Lung (tissue), 12 donors: ENCODE measurements around the gene RGS10. TPM values are rescaled to one million over a fixed set of nuclear protein-coding genes. Genes with fewer than 3 reads are reported as not detected.

Experiments
- ATAC-seq: fragments of 200-7000 bp; cut with Tn5 transposase; one replicate; pipeline ENCODE4 v1.9.1; 2020; ENCODE audit warnings: moderate number of reproducible peaks; ENCODE audit not compliant: insufficient read depth, low FRiP score
- DNase-seq, 3 donors: peaks; one replicate each; pipeline ENCODE4 v3.0.0-alpha.2; 2013 to 2017
- H3K27ac ChIP-seq, 2 donors: one replicate each; pipeline ENCODE4 v1.5.1; 2013; ENCODE audit warnings: mild to moderate bottlenecking in 2 of 2, moderate library complexity in 2 of 2, control low read depth in 1 of 2, inconsistent platforms in 1 of 2, low read depth in 1 of 2, low read length in 1 of 2
- H3K27me3 ChIP-seq, 3 donors: one replicate each; pipeline ENCODE4 v1.5.1; 2013; ENCODE audit warnings: low read length in 2 of 3; ENCODE audit not compliant: control insufficient read depth in 3 of 3, insufficient read depth in 3 of 3
- H3K36me3 ChIP-seq, 4 donors: one replicate each; pipeline ENCODE4 v1.5.1; 2013; ENCODE audit warnings: low read length in 4 of 4, mild to moderate bottlenecking in 1 of 4, moderate library complexity in 1 of 4; ENCODE audit not compliant: control insufficient read depth in 4 of 4, insufficient read depth in 4 of 4
- H3K4me1 ChIP-seq, 5 donors: one replicate each; pipeline ENCODE4 v1.5.1; 2013; ENCODE audit warnings: low read length in 5 of 5, mild to moderate bottlenecking in 2 of 5, moderate library complexity in 1 of 5; ENCODE audit not compliant: control insufficient read depth in 5 of 5, insufficient read depth in 5 of 5
- H3K4me3 ChIP-seq: one replicate; pipeline ENCODE4 v1.5.1; 2013; ENCODE audit warnings: mild to moderate bottlenecking, control low read depth, moderate library complexity
- H3K9ac ChIP-seq, 2 donors: one replicate each; pipeline ENCODE4 v1.5.1; 2013; ENCODE audit warnings: low read length in 2 of 2, control low read depth in 1 of 2; ENCODE audit not compliant: insufficient read depth in 1 of 2
- H3K9me3 ChIP-seq, 4 donors: one replicate each; pipeline ENCODE4 v1.5.1; 2013; ENCODE audit warnings: low read length in 3 of 4, mild to moderate bottlenecking in 1 of 4, moderate library complexity in 1 of 4; ENCODE audit not compliant: control insufficient read depth in 4 of 4, insufficient read depth in 3 of 4
- CTCF ChIP-seq: IDR thresholded peaks from 2 replicates; pipeline ENCODE4 v1.5.1; 2012; ENCODE audit warnings: mild to moderate bottlenecking; ENCODE audit errors: control extremely low read depth, extremely low read depth
- WGBS, 2 donors: extraction: QIAGEN DNeasy Blood & Tissue Kit; methylation state at CpG; one replicate each; pipeline ENCODE4 v1.1.7; 2013; 5-methylcytosine and 5-hydroxymethylcytosine counted together
- polyA plus RNA-seq, 2 donors: library from polyadenylated mRNA; stranded (reverse); fragments of 200-250 nt; gene quantifications; one replicate each; pipeline ENCODE4 v1.2.1, GENCODE V29; 2013
- total RNA-seq, 2 donors: library from RNA; depleted of rRNA in 1 of 2; stranded (reverse); fragments of >200 nt in 1 of 2; gene quantifications; one replicate each; pipeline ENCODE4 v1.2.1, GENCODE V29; 2014 to 2021
- donor health status: control.
- donor health status: control.
- donor health status: Bipolar disorder and iron deficiency.
- donor health status: healthy.
- donor health status: DM: yes; HTN: yes; CAD: no.

Gene RGS10
- total and polyA plus RNA-seq, 4 donors, result 17.0 to 43.4 (median 29.8) TPM

- H3K4me3 ChIP-seq, result no peak overlapping the region
- no peaks in the 10 kb centered on the region for H3K9me3 ChIP-seq
- 44 to 79% methylated on average over 3 of the region's 3 CpGs for WGBS, 2 donors
- H3K27me3 ChIP-seq, result peaks cover 0 to 26% (median 12%) of the 10 kb centered on the region in 3 donors
- H3K9ac ChIP-seq, result no peak overlapping the region
- ATAC-seq (no peak), DNase-seq (no peak)
- H3K4me1 ChIP-seq, result peaks cover 0 to 16% (median 0%) of the 10 kb centered on the region in 5 donors
- H3K36me3 ChIP-seq, result no peaks in the 10 kb centered on the region
- no peak for TF ChIP-seq CTCF
- no peak overlapping the region for H3K27ac ChIP-seq
These were observed 3.5 kb upstream of the RGS10 start for GRCh38 chr10:119546009-119546408.

GRCh38 chr10:119545310-119545709, 2.8 kb upstream of the RGS10 start:
- WGBS, 2 donors, result 47 to 68% methylated on average over 4 of the region's 4 CpGs
- ATAC-seq (no peak), DNase-seq (no peak)
- Histone ChIP-seq H3K27ac (no peak overlapping the region), H3K27me3 (peaks cover 0 to 33% (median 12%) of the 10 kb centered on the region in 3 donors), H3K4me3 (no peak overlapping the region), H3K36me3 (no peaks in the 10 kb centered on the region), H3K4me1 (peaks cover 0 to 16% (median 0%) of the 10 kb centered on the region in 5 donors), H3K9ac (no peak overlapping the region), H3K9me3 (no peaks in the 10 kb centered on the region)
- no peak for TF ChIP-seq CTCF

GRCh38 chr10:119543814-119544642, 1.5 kb upstream of the RGS10 start:
- Histone ChIP-seq H3K27ac (no peak overlapping the region), H3K4me3 (no peak overlapping the region), H3K4me1 (peaks cover 0 to 16% (median 0%) of the 10 kb centered on the region in 5 donors), H3K9me3 (no peaks in the 10 kb centered on the region), H3K36me3 (no peaks in the 10 kb centered on the region), H3K9ac (no peak overlapping the region), H3K27me3 (peaks cover 0 to 37% (median 12%) of the 10 kb centered on the region in 3 donors)
- ATAC-seq (no peak), DNase-seq (no peak)
- 62 to 69% methylated on average over 19 of the region's 19 CpGs for WGBS, 2 donors
- no peak for TF ChIP-seq CTCF
